ENCODE results near the gene GSTK1. TPM values are rescaled to one million over a fixed set of nuclear protein-coding genes. Genes with fewer than 3 reads are reported as not detected.

GSTK1 gene
- total and polyA plus RNA-seq, 9 of the 15 experiments (the other 6 are each of a cell fraction or from before 2014, with no cell fraction given), result 155 to 441 (median 233) TPM

- H2AFZ ChIP-seq (ENCODE audit: low read depth, low read length), result peak overlapping the region; percentile 82; the same call in 1 of the 2 replicates
- H3K27me3 ChIP-seq (ENCODE audit: control insufficient read depth in 2 of 2, insufficient read depth in 2 of 2, low read length in 2 of 2), result no peaks in the 10 kb centered on the region
- no peak overlapping the region for H3K9ac ChIP-seq (ENCODE audit: insufficient read depth in 1 of 2, low read depth in 2 of 2, low read length in 2 of 2)
- peaks cover 7% of the 10 kb centered on the region for H3K9me3 ChIP-seq (replicated peaks; ENCODE audit: control insufficient read depth, insufficient read depth, low read depth, low read length)
- intact Hi-C loops (cut with micrococcal nuclease) (no loop called here), in situ Hi-C loops (cut with MboI) (no loop called here)
- FAIRE-seq (no peak), ATAC-seq (no peak), DNase-seq (ENCODE audit: extremely low read depth in 1 of 4, low spot score in 3 of 4) (no peak)
- TF ChIP-seq PYGO2 (tag; IDR thresholded peaks at IDR 0.05) (no peak), HDAC2 (IDR thresholded peaks at IDR 0.05) (no peak), YBX1 (IDR thresholded peaks at IDR 0.05) (no peak), ZNF212 (CRISPR knock-in tag; IDR thresholded peaks at IDR 0.05) (no peak), ATF3 (IDR thresholded peaks at IDR 0.05) (no peak), ATF3 (CRISPR knock-in tag; conservative IDR thresholded peaks at IDR 0.05) (no peak), FOXP1 (CRISPR knock-in tag; IDR thresholded peaks at IDR 0.05) (no peak), PTTG1 (tag; IDR thresholded peaks at IDR 0.05; ENCODE audit: low read depth) (no peak), ZNF699 (CRISPR knock-in tag; IDR thresholded peaks at IDR 0.05; ENCODE audit: insufficient replicate concordance) (no peak), NR2F6 (CRISPR knock-in tag; IDR thresholded peaks at IDR 0.05) (no peak), ZBTB43 (CRISPR knock-in tag; IDR thresholded peaks at IDR 0.05) (no peak), NR0B1 (IDR thresholded peaks at IDR 0.05; ENCODE audit: partially characterized antibody) (no peak), CAMTA2 (CRISPR knock-in tag; conservative IDR thresholded peaks at IDR 0.05) (no peak)
- CTCF ChIA-PET (ENCODE audit: low intra/inter-chr PET ratio), result no interaction called here
- POLR2A ChIA-PET, result no interaction called here
- H3K36me3 ChIP-seq (ENCODE audit: control insufficient read depth, insufficient read depth, low read length), result peaks cover 16% of the 10 kb centered on the region; the same call in 1 of the 3 replicates
- no peak overlapping the region for H3K4me2 ChIP-seq (ENCODE audit: insufficient read depth, low read length)
- BruUV-seq (replicated peaks), result no TSS peak
- H3K4me3 ChIP-seq, result no peak overlapping the region
- no peak overlapping the region for H3K27ac ChIP-seq (ENCODE audit: extremely low read depth, low read depth, low read length)
- H3K4me1 ChIP-seq (replicated peaks in 1 of 2; ENCODE audit: control insufficient read depth in 2 of 2, insufficient read depth in 2 of 2, low read length in 2 of 2), result peaks cover 28% of the 10 kb centered on the region in 2 experiments; a peak in 4 of 5 replicates
- WGBS (ENCODE audit: insufficient coverage, low coverage, missing lambda C conversion rate), result 71% methylated on average over 11 of the region's 11 CpGs
- no peaks in the 10 kb centered on the region; the same call in 1 of the 2 replicates for H4K20me1 ChIP-seq (replicated peaks; ENCODE audit: control insufficient read depth, insufficient read depth, low read length)
- peaks cover 28% of the 10 kb centered on the region for H3K79me2 ChIP-seq (ENCODE audit: control insufficient read depth, insufficient read depth, low read length)
- peaks cover 4% of the 10 kb centered on the region for H3K9me1 ChIP-seq (ENCODE audit: control insufficient read depth, insufficient read depth, low read length)
Observed at GRCh38 chr7:143285806-143286521, 22.7 kb downstream of the GSTK1 start.

All from K562 (cell line).